Neuronal stem cell (in vitro differentiated cells): ENCODE measurements around the gene AUP1.

Experiments
- DNase-seq: peaks from one replicate; pipeline ENCODE4 v3.0.0-alpha.2; 2013; ENCODE audit warnings: low spot score
- H2AFZ ChIP-seq: one replicate; pipeline ENCODE4 v1.6.1; 2013; ENCODE audit warnings: mild to moderate bottlenecking, low read length, inconsistent platforms
- H2AK5ac ChIP-seq: 2 replicates; pipeline ENCODE4 v1.6.1; 2013; ENCODE audit warnings: low read depth, mild to moderate bottlenecking, inconsistent platforms, low read length, moderate library complexity, mixed read lengths
- H2BK120ac ChIP-seq: 2 replicates; pipeline ENCODE4 v1.6.1; 2013; ENCODE audit warnings: low read depth, mild to moderate bottlenecking, inconsistent platforms, low read length, moderate library complexity, mixed read lengths
- H2BK12ac ChIP-seq: one replicate; pipeline ENCODE4 v1.6.1; 2013; ENCODE audit warnings: low read length, inconsistent platforms
- H2BK15ac ChIP-seq: 2 replicates; pipeline ENCODE4 v1.6.1; 2013; ENCODE audit warnings: mild to moderate bottlenecking, low read length, inconsistent platforms, mixed read lengths
- H2BK5ac ChIP-seq: one replicate; pipeline ENCODE4 v1.6.1; 2013; ENCODE audit warnings: inconsistent platforms, mild to moderate bottlenecking, low read length, moderate library complexity
- H3K14ac ChIP-seq: one replicate; pipeline ENCODE4 v1.6.1; 2013; ENCODE audit warnings: low read length, inconsistent platforms
- H3K18ac ChIP-seq: 2 replicates; pipeline ENCODE4 v1.6.1; 2013; ENCODE audit warnings: low read length, inconsistent platforms
- H3K23ac ChIP-seq: 2 replicates; pipeline ENCODE4 v1.6.1; 2013; ENCODE audit warnings: low read depth, mild to moderate bottlenecking, mixed read lengths, low read length, inconsistent platforms; ENCODE audit not compliant: poor library complexity
- H3K27ac ChIP-seq: replicated peaks from 3 replicates; pipeline ENCODE4 v1.5.1; 2013; ENCODE audit warnings: low read length, inconsistent platforms
- H3K27me3 ChIP-seq, 3 experiments: 2 replicates each; pipeline ENCODE4 v1.6.1; 2013; ENCODE audit warnings: low read length in 3 of 3, mild to moderate bottlenecking in 2 of 3, inconsistent platforms in 1 of 3, low read depth in 1 of 3, mixed read lengths in 1 of 3, moderate library complexity in 1 of 3; ENCODE audit not compliant: control insufficient read depth in 3 of 3, insufficient read depth in 3 of 3
- H3K36me3 ChIP-seq, 2 donors: replicated peaks in 1 of 2; 2 replicates each; pipeline ENCODE4 v1.6.1; 2013; ENCODE audit warnings: low read length in 2 of 2; ENCODE audit not compliant: control insufficient read depth in 2 of 2, insufficient read depth in 2 of 2
- H3K4ac ChIP-seq: 2 replicates; pipeline ENCODE4 v1.6.1; 2013; ENCODE audit warnings: inconsistent platforms, mild to moderate bottlenecking, low read length, moderate library complexity
- H3K4me1 ChIP-seq, 2 donors: 1 replicate in 1 of 2; 2 replicates in 1 of 2; pipeline ENCODE4 v1.6.1; 2013; ENCODE audit warnings: low read length in 2 of 2, low read depth in 1 of 2; ENCODE audit not compliant: control insufficient read depth in 2 of 2, insufficient read depth in 1 of 2
- H3K4me2 ChIP-seq: one replicate; pipeline ENCODE4 v1.6.1; 2013; ENCODE audit warnings: mild to moderate bottlenecking, low read length, inconsistent platforms; ENCODE audit not compliant: insufficient read depth, poor library complexity, severe bottlenecking
- H3K4me3 ChIP-seq, 2 donors: 2 replicates each; pipeline ENCODE4 v1.5.1; 2013; ENCODE audit warnings: low read length in 2 of 2, mild to moderate bottlenecking in 2 of 2, inconsistent platforms in 1 of 2, moderate library complexity in 1 of 2
- H3K79me1 ChIP-seq: one replicate; pipeline ENCODE4 v1.6.1; 2013; ENCODE audit warnings: low read depth, mild to moderate bottlenecking, inconsistent platforms, low read length, moderate library complexity
- H3K9ac ChIP-seq: one replicate; pipeline ENCODE4 v1.6.1; 2013; ENCODE audit warnings: mild to moderate bottlenecking, low read depth, low read length, inconsistent platforms; ENCODE audit not compliant: poor library complexity
- H3K9me3 ChIP-seq, 2 donors: replicated peaks in 1 of 2; 2 replicates each; pipeline versions ENCODE3 to v1.6.1; 2013; ENCODE audit warnings: low read length in 2 of 2, mild to moderate bottlenecking in 2 of 2, inconsistent platforms in 1 of 2, low read depth in 1 of 2, mixed read lengths in 1 of 2, moderate library complexity in 1 of 2; ENCODE audit not compliant: control insufficient read depth in 2 of 2, insufficient read depth in 1 of 2
- H4K8ac ChIP-seq: one replicate; pipeline ENCODE4 v1.6.1; 2013; ENCODE audit warnings: low read depth, mild to moderate bottlenecking, inconsistent platforms, low read length, moderate library complexity
- H4K91ac ChIP-seq: one replicate; pipeline ENCODE4 v1.6.1; 2013; ENCODE audit warnings: low read length, low read depth, mild to moderate bottlenecking, inconsistent platforms; ENCODE audit not compliant: poor library complexity
- WGBS, 2 donors: extraction: QIAGEN DNeasy Blood & Tissue Kit; methylation state at CpG; one replicate each; pipeline ENCODE4 v1.1.7; 2013; ENCODE audit warnings: missing lambda C conversion rate in 2 of 2, mixed read lengths in 1 of 2; ENCODE audit not compliant: insufficient read length in 2 of 2, insufficient replicate concordance in 1 of 2; ENCODE audit errors: extremely low coverage in 2 of 2; 5-methylcytosine and 5-hydroxymethylcytosine counted together

AUP1 gene

DNA sequence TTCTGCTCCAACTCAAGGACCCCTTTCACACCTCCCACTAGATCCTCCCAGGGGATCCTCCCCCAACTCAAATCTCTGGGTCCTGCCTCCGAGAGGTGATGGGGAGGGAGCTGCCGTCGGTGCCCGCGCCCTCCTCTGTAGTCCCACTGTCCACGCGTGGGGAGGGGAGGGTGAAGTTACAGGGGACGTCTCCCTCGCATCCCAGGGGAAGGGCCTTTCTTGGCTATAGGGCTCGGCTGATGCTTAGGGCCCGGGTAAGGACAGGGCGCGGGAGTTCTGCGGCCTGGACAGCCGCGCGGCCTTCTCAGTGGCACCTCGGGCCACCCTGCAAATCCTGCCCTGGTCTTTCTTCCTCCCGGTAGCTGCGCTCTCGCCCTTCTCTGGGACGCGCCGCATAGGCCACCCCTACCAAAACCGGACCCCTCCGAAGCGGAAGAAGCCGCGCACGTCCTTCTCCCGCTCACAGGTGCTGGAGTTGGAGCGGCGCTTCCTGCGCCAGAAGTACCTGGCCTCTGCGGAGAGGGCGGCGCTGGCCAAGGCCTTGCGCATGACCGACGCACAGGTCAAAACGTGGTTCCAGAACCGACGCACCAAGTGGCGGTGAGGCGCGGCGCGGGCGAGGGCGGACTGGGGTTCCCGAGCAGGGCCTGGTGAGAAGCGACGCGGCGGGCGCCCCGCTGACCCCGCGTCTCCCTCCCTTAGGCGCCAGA, 14.1 kb downstream of the AUP1 start:
- peaks cover 44 to 98% (median 93%) of the 10 kb centered on the region in 3 experiments for H3K27me3 ChIP-seq
- no CpG with 5 or more reads among the region's 60 CpGs for WGBS, 2 donors
- no peak overlapping the region for H3K14ac ChIP-seq
- H2BK5ac ChIP-seq: no peak overlapping the region
- H3K79me1 ChIP-seq: no peaks in the 10 kb centered on the region
- peak overlapping the region; percentile 48 for H2AK5ac ChIP-seq
- peak overlapping the region; percentile 75 for H4K8ac ChIP-seq
- no peak overlapping the region for H3K27ac ChIP-seq
- peak overlapping the region in 1 of 2 donors; percentile 49 for H3K4me3 ChIP-seq
- H3K4ac ChIP-seq: no peak overlapping the region
- no peak overlapping the region for H2BK120ac ChIP-seq
- peak overlapping the region; percentile 82 for H3K23ac ChIP-seq
- DNase-seq: no peak
- H3K9me3 ChIP-seq: peaks cover 5 to 10% of the 10 kb centered on the region in 2 donors
- peak overlapping the region; percentile 83 for H3K9ac ChIP-seq
- H3K18ac ChIP-seq: peak overlapping the region; percentile 40
- peak overlapping the region; percentile 44 for H3K4me2 ChIP-seq
- H2BK15ac ChIP-seq: no peak overlapping the region
- H2AFZ ChIP-seq: peak overlapping the region; percentile 88
- no peaks in the 10 kb centered on the region for H3K36me3 ChIP-seq
- H3K4me1 ChIP-seq: peaks cover 2 to 4% of the 10 kb centered on the region in 2 donors
- no peak overlapping the region for H4K91ac ChIP-seq
- peak overlapping the region; percentile 77 for H2BK12ac ChIP-seq

- Histone ChIP-seq H4K8ac (no peak within 1 kb of the TSS), H3K4me1 (peaks cover 2 to 4% of the 10 kb centered on the region in 2 donors), H3K14ac (no peak within 1 kb of the TSS), H3K9ac (peak within 1 kb of the TSS; percentile 35), H3K36me3 (no peaks in the 10 kb centered on the region), H3K18ac (peak within 1 kb of the TSS; percentile 46), H3K4ac (no peak within 1 kb of the TSS), H3K27me3 (peaks cover 45 to 98% (median 95%) of the 10 kb centered on the region in 3 experiments), H2BK15ac (peak within 1 kb of the TSS; percentile 35), H2AK5ac (peak within 1 kb of the TSS; percentile 57), H2AFZ (peak within 1 kb of the TSS; percentile 88), H3K4me3 (peak within 1 kb of the TSS in 1 of 2 donors; percentile 42), H4K91ac (no peak within 1 kb of the TSS), H3K27ac (no peak within 1 kb of the TSS), H2BK120ac (no peak within 1 kb of the TSS), H2BK5ac (no peak within 1 kb of the TSS), H3K4me2 (no peak within 1 kb of the TSS), H2BK12ac (peak within 1 kb of the TSS; percentile 46), H3K23ac (peak within 1 kb of the TSS; percentile 82), H3K9me3 (peaks cover 5 to 14% of the 10 kb centered on the region in 2 donors), H3K79me1 (no peaks in the 10 kb centered on the region)
- WGBS, 2 donors: no CpG with 5 or more reads among the region's 82 CpGs
- DNase-seq: no peak
These were observed 14.9 kb downstream of the AUP1 start, which contains the start of gene TLX2 for GRCh38 chr2:74514368-74515270. Gene TLX2 (plus strand): TSS chr2:74514450. CDS start chr2:74514807, 357 bp downstream.

GRCh38 chr2:74513605-74514367, 15.7 kb downstream of the AUP1 start:
- no peak overlapping the region for H3K4me3 ChIP-seq

More at GRCh38 chr2:74513605-74514367, 15.7 kb downstream of the AUP1 start:
- no peak overlapping the region for H3K9ac ChIP-seq
- peaks cover 5 to 14% of the 10 kb centered on the region in 2 donors for H3K9me3 ChIP-seq
- H3K27ac ChIP-seq: no peak overlapping the region
- H3K27me3 ChIP-seq: peaks cover 46 to 96% (median 92%) of the 10 kb centered on the region in 3 experiments
- no peak overlapping the region for H2BK12ac ChIP-seq
- peak overlapping the region; percentile 33 for H3K18ac ChIP-seq
- H2AFZ ChIP-seq: peak overlapping the region; percentile 71
- WGBS, 2 donors: no CpG with 5 or more reads among the region's 52 CpGs
- no peak overlapping the region for H4K91ac ChIP-seq
- peak overlapping the region; percentile 35 for H2BK15ac ChIP-seq
- H3K36me3 ChIP-seq: no peaks in the 10 kb centered on the region
- H3K4ac ChIP-seq: no peak overlapping the region
- peak overlapping the region; percentile 44 for H3K23ac ChIP-seq
- no peak overlapping the region for H2BK120ac ChIP-seq
- H2AK5ac ChIP-seq: no peak overlapping the region
- H3K14ac ChIP-seq: no peak overlapping the region
- H4K8ac ChIP-seq: no peak overlapping the region
- no peak for DNase-seq
- H3K4me2 ChIP-seq: no peak overlapping the region
- no peak overlapping the region for H2BK5ac ChIP-seq
- no peaks in the 10 kb centered on the region for H3K79me1 ChIP-seq
- peaks cover 2 to 4% of the 10 kb centered on the region in 2 donors for H3K4me1 ChIP-seq
